GM18867 (cell line): Measurements from ENCODE around the gene TCF7.

ENCODE experiments used
- ATAC-seq: cut with Tn5 transposase; IDR thresholded peaks from one replicate; pipeline ENCODE4 v1.9.1; 2021; ENCODE audit warnings: mild to moderate bottlenecking, moderate library complexity; ENCODE audit not compliant: unreplicated experiment

Gene TCF7

DNA sequence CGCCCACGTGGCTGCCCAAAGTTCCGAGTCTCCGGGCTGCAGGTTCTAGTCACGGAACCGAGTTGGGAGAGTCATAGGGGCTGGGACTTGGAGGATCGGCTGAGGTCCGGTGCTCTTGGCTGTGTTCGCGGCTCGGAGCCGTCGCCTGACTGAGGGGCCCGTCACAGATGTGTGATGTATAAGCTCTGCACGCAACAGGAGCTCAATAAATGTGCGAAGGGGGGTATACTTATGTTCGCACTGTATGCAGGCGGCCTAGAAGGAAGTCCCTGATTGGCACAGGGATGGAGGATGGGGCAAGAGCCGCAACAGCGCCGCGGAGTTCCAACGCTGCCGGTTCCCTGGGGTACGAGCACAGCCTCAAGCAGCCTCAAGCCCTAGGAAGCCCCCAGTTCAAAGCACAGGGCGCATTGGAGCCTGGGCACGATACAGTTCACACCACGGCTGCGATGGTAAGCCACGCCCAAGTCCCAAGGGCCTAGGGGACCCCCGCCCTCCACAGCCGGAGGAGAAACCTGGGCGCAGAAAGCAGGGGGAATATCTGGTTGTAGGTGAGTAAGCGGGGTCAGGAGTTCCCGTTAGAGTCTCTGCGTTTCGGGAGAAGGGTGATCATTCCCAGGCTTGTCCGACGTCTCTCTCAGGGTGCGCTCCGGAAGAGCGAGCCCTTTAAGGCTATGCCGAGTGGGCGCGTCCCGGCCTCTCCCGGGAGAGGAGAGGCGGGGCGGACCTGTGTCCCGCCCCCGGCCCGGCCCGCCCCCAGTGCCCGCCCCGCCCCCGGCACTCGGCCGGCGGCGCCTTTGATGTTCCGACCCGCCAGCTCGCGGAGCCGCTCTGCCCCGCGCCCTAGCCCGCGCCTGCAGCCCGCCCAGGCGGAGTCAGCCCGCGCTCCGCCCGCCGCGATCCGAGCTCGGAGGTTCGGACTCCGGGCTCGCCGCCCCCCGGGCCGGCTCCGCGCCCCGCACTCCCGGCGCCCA lies at the start of gene TCF7:
TCF7 (plus strand) TSS at position 780 of the 974 bp plus-strand sequence. CDS start 226 bp downstream, outside the sequence.
- ATAC-seq = peak; percentile 82

- no peak for ATAC-seq
Observed at GRCh38 chr5:134069553-134069952, 44.9 kb upstream of the TCF7 start.

GRCh38 chr5:134070725-134071613 lies 43.5 kb upstream of the TCF7 start:
- no peak for ATAC-seq

GRCh38 chr5:134071614-134072207 lies 42.8 kb upstream of the TCF7 start:
- no peak for ATAC-seq

DNA sequence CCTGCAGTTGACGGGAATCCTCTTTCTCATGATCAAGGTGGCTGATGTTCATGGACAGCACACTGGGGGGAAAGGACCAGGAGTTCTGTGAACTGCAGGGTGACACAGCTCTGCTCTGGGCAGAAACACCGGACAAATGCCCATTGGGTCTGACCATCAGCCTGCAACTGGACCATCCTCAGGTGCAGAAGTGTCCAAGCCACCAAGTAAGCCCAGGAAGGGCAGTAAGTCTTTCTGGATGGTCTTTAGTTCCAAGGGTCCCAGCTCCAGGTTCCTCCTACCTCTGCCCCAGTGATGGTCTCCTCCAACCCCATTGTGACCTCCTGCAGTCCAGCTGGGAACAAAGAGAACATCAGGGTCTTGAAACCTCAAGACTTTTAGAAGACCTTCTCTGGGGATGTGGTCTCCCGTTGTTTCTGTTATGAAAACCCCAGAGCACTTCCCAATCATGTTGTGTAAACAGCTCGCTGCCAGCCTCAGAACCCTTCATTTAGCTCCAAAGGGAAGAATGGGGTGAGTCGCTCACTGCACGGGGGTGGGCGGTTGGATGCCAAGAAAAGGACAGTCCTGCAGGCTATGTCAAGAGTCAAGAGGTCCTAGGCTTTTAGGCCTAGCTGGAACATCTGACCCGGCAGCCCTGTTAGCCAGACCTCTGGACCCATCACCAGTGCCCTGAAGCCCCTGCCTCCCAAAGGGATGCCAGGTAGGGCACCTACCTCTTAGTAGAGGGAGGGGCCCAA lies 41.8 kb upstream of the TCF7 start:
- no peak for ATAC-seq

GRCh38 chr5:134073404-134073803 lies 41.1 kb upstream of the TCF7 start:
- ATAC-seq = no peak

DNA sequence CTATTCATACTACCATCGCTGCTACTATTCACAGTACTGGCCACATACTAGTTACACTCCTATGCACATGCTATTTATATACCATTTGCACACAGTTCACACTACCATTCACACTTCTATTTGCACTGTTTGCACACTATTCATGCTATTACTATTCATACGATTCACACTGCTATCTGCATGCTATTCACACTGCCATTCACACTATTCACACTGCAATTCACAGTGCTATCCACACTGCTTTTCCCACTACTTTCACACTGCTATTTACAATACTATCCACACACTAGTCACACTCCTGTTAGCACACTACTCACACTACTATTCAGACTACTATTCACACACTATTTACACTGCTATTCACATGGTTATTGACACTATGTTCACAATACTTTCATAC lies 39.4 kb upstream of the TCF7 start:
- ATAC-seq = no peak

DNA sequence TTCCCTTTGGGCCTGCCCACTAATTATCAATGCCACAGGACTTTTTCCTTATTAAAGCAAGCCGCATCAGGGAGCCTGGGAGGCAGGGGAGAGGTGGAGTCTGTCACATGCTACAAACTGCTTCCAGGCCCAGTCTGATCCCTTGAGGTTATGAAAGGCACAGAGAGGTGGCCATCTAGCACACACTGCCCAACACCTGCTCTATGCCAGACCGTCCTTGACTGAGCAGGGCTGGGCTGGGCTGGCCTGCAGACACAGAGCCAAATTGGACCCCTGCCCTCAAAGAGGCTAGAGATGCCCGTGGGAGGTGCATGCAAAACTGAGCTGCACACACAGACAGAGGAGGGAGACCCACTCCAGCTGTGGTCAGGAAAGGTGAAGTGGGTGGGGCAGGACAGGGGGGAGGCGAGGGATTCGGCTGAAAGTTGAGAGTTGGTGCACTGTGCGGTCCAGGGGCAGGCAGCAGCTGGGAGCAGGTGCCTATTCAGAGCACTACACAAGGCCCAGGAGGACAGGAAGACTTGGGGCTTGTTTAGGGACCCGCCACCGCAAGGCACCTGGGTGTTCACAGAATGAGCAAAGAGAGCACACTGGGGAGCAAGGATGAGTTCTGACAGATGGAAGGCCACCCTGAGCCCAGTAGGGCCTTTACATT lies 36.4 kb upstream of the TCF7 start:
- ATAC-seq = no peak

DNA sequence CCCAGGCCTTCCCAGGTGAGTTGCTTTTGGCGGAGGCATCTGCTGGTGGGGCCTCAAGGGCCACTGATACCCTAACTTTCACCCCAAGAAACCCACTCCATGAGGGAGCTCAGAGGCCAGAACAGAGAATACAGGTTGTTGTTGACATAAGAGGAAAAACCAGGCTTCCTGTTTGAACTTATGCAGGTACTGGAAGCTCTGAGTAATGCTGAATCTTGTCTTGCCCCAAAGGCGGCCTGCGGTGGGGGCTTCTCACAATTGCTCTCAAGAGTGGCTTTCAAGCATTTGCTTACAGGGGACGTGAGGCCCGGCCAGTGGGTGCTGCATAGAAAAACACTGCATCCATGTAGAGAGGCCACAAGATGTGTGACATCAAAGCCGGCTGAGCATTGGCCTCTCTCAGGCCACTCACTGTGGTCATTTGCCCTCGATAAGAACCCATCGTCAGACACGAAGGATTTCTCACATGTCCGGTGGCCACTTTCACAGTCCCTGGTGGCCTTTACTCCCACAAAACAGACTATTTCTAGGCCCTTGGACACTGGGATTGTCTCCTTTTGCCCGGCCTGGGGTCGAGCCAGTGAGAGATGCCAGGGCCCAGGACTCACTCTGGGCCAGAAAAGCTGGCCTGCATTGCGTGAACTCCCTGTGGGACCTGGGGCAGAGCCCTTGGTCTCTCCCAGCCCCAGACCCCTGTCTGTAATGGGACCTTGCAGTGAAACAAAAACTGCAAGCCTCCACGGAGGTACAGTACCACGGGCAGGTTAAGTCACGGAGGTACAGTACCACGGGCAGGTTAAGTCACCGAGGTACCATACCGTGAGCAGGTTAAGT lies 34.5 kb upstream of the TCF7 start:
- ATAC-seq = no peak

- ATAC-seq = no peak
Observed at GRCh38 chr5:134082264-134082992, 32.1 kb upstream of the TCF7 start.

DNA sequence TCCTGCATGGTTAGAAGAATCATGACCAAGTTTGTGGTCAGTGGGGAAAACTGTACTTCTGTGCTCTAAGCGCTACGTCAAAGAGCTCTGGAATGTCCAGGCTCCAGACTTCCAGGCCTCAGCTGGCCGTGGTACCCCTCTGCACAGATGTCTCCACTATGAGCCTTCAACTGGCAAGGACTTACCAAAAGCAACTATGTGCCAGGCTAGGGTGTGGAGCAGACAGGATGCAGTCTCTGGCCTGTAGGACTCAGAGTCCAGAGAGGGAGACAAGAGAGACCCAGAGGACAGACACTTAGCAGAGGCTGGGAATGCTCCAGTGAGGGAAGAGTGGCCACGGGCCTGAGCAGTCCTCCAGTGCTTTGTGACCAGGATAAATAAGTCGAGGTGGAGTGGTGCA lies 31.0 kb upstream of the TCF7 start:
- ATAC-seq = no peak

GRCh38 chr5:134084022-134084565 lies 30.4 kb upstream of the TCF7 start:
- ATAC-seq = no peak

DNA sequence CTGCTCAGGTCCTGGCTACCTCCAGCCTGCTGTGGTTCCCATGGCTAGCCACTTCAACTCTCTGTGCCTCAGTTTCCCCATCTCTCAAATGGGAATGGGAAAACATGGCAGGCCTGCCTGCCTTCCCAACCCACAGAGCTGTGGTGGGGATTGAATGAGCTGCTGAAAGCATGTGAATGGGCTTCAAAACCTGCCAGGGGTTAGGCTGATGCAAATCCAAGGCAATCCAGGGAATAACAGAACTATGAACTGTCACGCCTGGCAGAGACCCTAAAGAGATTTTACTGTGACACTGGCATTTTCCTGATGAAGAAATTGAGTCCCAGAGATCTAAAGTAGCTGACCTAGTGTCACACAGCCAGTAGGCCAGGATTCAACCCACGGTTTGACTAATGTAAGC lies 29.9 kb upstream of the TCF7 start:
- ATAC-seq = no peak

DNA sequence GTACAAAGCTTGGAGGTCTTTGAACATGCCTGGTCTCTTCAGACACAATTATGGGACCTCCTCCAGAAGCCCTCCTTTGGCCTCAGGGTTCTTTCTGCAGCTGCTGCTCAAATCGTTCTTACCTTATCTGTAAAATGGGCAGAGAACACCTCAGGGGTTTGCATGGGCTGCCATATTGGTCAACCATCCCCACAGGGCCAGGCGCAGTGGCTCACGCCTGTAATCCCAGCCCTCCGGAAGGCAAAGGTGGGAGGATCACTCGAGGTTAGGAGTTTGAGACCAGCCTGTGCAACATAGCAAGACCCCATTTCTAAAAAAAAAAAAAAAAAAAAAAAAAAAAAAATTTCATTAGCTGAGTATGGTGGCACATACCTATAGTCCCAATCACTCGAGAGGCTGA lies 29.1 kb upstream of the TCF7 start:
- no peak for ATAC-seq

DNA sequence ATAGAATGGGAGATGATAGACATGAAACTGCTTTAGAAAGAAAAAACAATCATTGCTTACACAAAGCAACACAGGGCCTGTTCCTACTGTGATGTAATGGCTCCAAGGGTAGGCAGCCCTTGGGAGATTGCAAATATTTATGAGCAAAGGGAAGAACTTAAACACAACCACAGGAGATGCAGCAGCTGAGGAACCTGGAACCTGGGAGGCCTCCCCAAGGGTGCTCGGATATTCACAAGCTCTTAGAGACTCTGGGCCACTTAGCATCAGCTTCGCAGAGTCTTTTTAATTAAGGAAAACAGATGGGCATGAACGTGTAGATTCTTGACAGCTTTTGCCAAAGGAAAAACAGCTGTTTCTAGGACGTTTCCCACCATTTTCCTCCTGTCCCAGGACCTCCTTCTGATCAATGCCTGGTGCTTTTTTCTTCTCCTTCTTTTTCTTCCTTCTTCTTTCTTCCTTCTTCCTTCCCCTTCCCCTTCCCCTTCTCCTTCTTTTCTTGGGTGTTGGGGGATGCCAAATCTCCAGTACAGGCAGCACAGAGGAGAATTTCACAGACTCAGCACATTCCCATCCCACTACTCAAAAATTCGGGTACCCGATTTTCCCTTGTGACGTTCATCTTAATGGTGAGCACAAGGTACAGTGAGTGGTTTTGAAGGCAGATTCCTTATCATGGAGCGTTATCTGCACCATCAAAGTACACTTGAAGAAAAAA lies 28.1 kb upstream of the TCF7 start:
- no peak for ATAC-seq

DNA sequence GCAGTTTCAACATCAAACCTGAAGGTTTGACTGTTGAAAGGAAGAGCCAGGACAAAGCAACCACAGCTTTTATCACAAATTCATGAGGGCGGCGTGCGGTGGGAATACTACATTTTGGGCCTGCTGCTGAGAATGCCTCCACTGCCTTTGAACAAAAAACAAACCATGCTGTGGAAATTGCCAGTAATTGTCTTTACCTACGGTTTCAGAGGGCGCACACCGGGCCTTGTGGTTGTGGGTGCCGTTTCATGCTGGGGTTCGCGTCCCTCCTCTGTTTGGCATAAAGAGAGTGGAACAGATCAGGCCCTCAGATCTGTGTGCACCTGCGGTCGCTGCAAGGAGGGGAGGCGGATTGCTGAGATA lies 27.6 kb upstream of the TCF7 start:
- no peak for ATAC-seq

- ATAC-seq = no peak
Observed at GRCh38 chr5:134088291-134088690, 26.2 kb upstream of the TCF7 start.
